B cell (primary cell): ENCODE data around the gene RAP1GAP2.

Experiments used
- EZH2 ChIP-seq: IDR thresholded peaks from 2 replicates; pipeline ENCODE4 v1.6.1; 2012; ENCODE audit warnings: borderline replicate concordance, low read depth, mild to moderate bottlenecking, moderate library complexity, low read length; ENCODE audit not compliant: insufficient read depth, poor library complexity, severe bottlenecking
- TF ChIP-seq, protein P1 (sequence below): fragments of 200-600 bp; IDR thresholded peaks from one replicate; pipeline ENCODE4 v1.8.0; 2022; ENCODE audit warnings: antibody characterized with exemption, mild to moderate bottlenecking

DNA sequence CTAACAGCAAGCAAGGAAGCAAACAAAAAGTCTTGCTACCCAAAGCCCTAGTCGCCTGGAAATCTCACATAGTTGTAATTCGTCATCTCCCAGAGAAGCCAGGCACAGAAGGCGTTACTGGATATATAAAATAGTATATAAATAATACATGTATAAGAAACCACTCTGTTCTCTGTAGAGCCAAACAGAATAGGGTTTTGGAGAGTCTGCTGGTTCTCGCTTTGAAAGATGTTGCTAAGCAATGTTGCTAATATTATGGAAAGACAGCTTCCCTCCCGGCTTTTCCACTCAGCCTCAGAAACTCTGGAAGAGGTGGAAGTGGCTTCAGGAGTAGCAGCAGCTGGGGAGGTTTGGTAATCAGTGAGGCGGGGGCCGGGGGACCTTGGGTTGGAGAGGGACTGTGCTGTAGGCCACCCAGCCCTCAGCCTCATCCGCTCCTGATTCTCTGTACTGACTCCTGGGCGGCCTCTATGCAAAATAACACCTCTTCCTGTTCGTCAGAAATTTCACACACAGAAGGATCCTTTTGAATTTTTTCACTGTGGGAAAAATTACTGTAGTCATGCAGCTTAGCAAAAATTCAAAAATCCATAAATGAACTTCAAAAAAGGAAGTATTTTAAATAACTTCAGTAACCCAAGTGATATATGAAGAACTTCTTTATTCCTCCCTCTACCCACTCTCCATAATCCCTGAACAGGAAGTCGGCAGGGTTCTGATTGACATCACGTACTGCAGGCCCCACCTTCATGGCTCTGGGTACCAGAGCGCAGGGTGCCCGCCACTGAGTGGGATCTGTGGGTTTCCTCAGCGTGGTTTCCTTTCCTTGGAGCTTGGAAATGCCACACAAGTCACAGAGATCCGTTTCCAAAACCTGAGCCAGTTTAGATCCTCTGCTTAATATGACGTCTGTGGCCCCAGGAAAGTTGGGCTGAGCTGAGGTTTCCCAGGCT, 51.4 kb downstream of the RAP1GAP2 start:
- TF ChIP-seq, protein P1, sequence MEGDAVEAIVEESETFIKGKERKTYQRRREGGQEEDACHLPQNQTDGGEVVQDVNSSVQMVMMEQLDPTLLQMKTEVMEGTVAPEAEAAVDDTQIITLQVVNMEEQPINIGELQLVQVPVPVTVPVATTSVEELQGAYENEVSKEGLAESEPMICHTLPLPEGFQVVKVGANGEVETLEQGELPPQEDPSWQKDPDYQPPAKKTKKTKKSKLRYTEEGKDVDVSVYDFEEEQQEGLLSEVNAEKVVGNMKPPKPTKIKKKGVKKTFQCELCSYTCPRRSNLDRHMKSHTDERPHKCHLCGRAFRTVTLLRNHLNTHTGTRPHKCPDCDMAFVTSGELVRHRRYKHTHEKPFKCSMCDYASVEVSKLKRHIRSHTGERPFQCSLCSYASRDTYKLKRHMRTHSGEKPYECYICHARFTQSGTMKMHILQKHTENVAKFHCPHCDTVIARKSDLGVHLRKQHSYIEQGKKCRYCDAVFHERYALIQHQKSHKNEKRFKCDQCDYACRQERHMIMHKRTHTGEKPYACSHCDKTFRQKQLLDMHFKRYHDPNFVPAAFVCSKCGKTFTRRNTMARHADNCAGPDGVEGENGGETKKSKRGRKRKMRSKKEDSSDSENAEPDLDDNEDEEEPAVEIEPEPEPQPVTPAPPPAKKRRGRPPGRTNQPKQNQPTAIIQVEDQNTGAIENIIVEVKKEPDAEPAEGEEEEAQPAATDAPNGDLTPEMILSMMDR: no peak
- no peak for TF ChIP-seq EZH2
